ENCODE results near the gene OR2T27. TPM values are rescaled to one million over a fixed set of nuclear protein-coding genes. Genes with fewer than 3 reads are reported as not detected.

Gene OR2T27
- total and polyA plus RNA-seq, 9 of the 15 experiments (the other 6 are each of a cell fraction or from before 2014, with no cell fraction given), result not detected

DNA sequence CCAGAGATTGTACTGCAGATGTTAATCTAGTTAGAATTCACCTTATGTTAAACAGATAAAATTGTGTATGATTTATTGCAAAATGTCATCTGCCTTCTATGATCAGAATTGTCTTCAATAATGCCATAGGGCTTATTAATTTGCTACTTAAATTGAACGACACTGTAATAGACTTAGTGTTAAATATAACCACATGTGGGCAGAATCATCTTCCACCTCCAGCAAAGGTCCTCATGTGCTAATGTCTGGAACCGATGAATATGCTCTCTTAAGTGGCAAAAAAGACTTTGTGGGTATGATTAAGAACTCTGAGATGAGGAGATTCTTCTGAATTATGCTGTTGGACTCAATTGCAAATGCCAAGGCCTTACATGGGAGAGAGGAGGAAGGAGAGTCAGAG lies 24.8 kb downstream of the OR2T27 start:
- ATAC-seq, result no peak
- Histone ChIP-seq H3K27me3 (ENCODE audit: control insufficient read depth in 2 of 2, insufficient read depth in 2 of 2, low read length in 2 of 2) (no peaks in the 10 kb centered on the region), H3K9me3 (replicated peaks; ENCODE audit: control insufficient read depth, insufficient read depth, low read depth, low read length) (no peaks in the 10 kb centered on the region), H3K9ac (ENCODE audit: insufficient read depth in 1 of 2, low read depth in 2 of 2, low read length in 2 of 2) (no peak overlapping the region), H4K20me1 (replicated peaks; ENCODE audit: control insufficient read depth, insufficient read depth, low read length) (no peaks in the 10 kb centered on the region), H3K9me1 (ENCODE audit: control insufficient read depth, insufficient read depth, low read length) (no peaks in the 10 kb centered on the region), H3K4me2 (ENCODE audit: insufficient read depth, low read length) (no peak overlapping the region), H2AFZ (ENCODE audit: low read depth, low read length) (no peak overlapping the region), H3K36me3 (ENCODE audit: control insufficient read depth, insufficient read depth, low read length) (no peaks in the 10 kb centered on the region), H3K4me1 (replicated peaks in 1 of 2; ENCODE audit: control insufficient read depth in 2 of 2, insufficient read depth in 2 of 2, low read length in 2 of 2) (no peaks in the 10 kb centered on the region), H3K27ac (ENCODE audit: extremely low read depth, low read depth, low read length) (no peak overlapping the region), H3K4me3 (no peak overlapping the region), H3K79me2 (ENCODE audit: control insufficient read depth, insufficient read depth, low read length) (no peaks in the 10 kb centered on the region)
- BruUV-seq (replicated peaks), result no TSS peak
- intact Hi-C loops (cut with micrococcal nuclease) (no loop called here), in situ Hi-C loops (cut with MboI) (no loop called here)
- ChIA-PET POLR2A (interaction anchor here (0.6 kb wide), 1 partner anchor 216 kb away, joined by 3 read pairs; no protein-coding TSS in a partner anchor), CTCF (ENCODE audit: low intra/inter-chr PET ratio) (no interaction called here)
- no peak for FAIRE-seq
- TF ChIP-seq BMI1 (IDR thresholded peaks at IDR 0.05; ENCODE audit: low read length) (no peak), TAF1 (IDR thresholded peaks at IDR 0.05; ENCODE audit: control insufficient read depth, extremely low read depth, insufficient read depth, low read length, severe bottlenecking) (no peak), SUPT5H (IDR thresholded peaks at IDR 0.05) (no peak), NONO (IDR thresholded peaks at IDR 0.05; ENCODE audit: low read depth in 2 of 2, low read length in 1 of 2) (no peak), ZNF24 (IDR thresholded peaks at IDR 0.05) (no peak), SPI1 (IDR thresholded peaks at IDR 0.05; ENCODE audit: borderline replicate concordance, low read depth, low read length) (no peak), LARP7 (IDR thresholded peaks at IDR 0.05) (no peak), U2AF2 (optimal IDR thresholded peaks at IDR 0.05; ENCODE audit: low read depth, low read length) (no peak), ARID1B (IDR thresholded peaks at IDR 0.05) (no peak), CHD4 (IDR thresholded peaks at IDR 0.05; ENCODE audit: insufficient read depth, insufficient replicate concordance, low read depth, low read length, poor library complexity, severe bottlenecking) (no peak)
- TF ChIP-seq, protein P1, sequence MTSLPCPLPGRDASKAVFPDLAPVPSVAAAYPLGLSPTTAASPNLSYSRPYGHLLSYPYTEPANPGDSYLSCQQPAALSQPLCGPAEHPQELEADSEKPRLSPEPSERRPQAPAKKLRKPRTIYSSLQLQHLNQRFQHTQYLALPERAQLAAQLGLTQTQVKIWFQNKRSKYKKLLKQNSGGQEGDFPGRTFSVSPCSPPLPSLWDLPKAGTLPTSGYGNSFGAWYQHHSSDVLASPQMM (CRISPR knock-in tag; IDR thresholded peaks at IDR 0.05), result no peak
- TF ChIP-seq, protein P2, sequence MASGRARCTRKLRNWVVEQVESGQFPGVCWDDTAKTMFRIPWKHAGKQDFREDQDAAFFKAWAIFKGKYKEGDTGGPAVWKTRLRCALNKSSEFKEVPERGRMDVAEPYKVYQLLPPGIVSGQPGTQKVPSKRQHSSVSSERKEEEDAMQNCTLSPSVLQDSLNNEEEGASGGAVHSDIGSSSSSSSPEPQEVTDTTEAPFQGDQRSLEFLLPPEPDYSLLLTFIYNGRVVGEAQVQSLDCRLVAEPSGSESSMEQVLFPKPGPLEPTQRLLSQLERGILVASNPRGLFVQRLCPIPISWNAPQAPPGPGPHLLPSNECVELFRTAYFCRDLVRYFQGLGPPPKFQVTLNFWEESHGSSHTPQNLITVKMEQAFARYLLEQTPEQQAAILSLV (tag; IDR thresholded peaks at IDR 0.05), result no peak
- TF ChIP-seq, protein P3, sequence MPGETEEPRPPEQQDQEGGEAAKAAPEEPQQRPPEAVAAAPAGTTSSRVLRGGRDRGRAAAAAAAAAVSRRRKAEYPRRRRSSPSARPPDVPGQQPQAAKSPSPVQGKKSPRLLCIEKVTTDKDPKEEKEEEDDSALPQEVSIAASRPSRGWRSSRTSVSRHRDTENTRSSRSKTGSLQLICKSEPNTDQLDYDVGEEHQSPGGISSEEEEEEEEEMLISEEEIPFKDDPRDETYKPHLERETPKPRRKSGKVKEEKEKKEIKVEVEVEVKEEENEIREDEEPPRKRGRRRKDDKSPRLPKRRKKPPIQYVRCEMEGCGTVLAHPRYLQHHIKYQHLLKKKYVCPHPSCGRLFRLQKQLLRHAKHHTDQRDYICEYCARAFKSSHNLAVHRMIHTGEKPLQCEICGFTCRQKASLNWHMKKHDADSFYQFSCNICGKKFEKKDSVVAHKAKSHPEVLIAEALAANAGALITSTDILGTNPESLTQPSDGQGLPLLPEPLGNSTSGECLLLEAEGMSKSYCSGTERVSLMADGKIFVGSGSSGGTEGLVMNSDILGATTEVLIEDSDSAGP (CRISPR knock-in tag; IDR thresholded peaks at IDR 0.05), result no peak
- TF ChIP-seq, protein P4, sequence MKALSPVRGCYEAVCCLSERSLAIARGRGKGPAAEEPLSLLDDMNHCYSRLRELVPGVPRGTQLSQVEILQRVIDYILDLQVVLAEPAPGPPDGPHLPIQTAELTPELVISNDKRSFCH (CRISPR knock-in tag; IDR thresholded peaks at IDR 0.05), result no peak
- TF ChIP-seq, protein P4 (tag; IDR thresholded peaks at IDR 0.05), result no peak
- TF ChIP-seq, protein P5, sequence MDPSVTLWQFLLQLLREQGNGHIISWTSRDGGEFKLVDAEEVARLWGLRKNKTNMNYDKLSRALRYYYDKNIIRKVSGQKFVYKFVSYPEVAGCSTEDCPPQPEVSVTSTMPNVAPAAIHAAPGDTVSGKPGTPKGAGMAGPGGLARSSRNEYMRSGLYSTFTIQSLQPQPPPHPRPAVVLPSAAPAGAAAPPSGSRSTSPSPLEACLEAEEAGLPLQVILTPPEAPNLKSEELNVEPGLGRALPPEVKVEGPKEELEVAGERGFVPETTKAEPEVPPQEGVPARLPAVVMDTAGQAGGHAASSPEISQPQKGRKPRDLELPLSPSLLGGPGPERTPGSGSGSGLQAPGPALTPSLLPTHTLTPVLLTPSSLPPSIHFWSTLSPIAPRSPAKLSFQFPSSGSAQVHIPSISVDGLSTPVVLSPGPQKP (CRISPR knock-in tag; IDR thresholded peaks at IDR 0.05), result no peak
- no peak for DNase-seq (ENCODE audit: extremely low read depth in 1 of 4, low spot score in 3 of 4)
- WGBS (ENCODE audit: insufficient coverage, low coverage, missing lambda C conversion rate), result 0% methylated on average over 2 of the region's 2 CpGs
